ENCODE data around the gene LSMEM2. TPM values are rescaled to one million over a fixed set of nuclear protein-coding genes. Genes with fewer than 3 reads are reported as not detected.
"Not testable (repeated sequence)": the region's sequence is repeated elsewhere in the genome, so short reads cannot be mapped to it uniquely, and the experiment has no call there.

The LSMEM2 gene
- total RNA-seq, 1 donor from 2014 or later: not detected

- H3K4me3 ChIP-seq (ENCODE audit: low read depth, low read length): peak overlapping the region; percentile 61
- no peak for DNase-seq (ENCODE audit: low read depth)
- TF ChIP-seq CTCF (conservative IDR thresholded peaks at IDR 0.05; ENCODE audit: low read depth, low read length): peak; percentile 82
Measured at GRCh38 chr3:50260027-50260941, 18.6 kb upstream of the LSMEM2 start.

GRCh38 chr3:50260942-50261441 lies 17.9 kb upstream of the LSMEM2 start:
- DNase-seq (ENCODE audit: low read depth): no peak
- peak overlapping the region; percentile 61 for H3K4me3 ChIP-seq (ENCODE audit: low read depth, low read length)
- no peak for TF ChIP-seq CTCF (conservative IDR thresholded peaks at IDR 0.05; ENCODE audit: low read depth, low read length)

- no peak overlapping the region for H3K4me3 ChIP-seq (ENCODE audit: low read depth, low read length)
- no peak for TF ChIP-seq CTCF (conservative IDR thresholded peaks at IDR 0.05; ENCODE audit: low read depth, low read length)
- DNase-seq (ENCODE audit: low read depth): no peak
Measured at GRCh38 chr3:50261505-50261904, 17.4 kb upstream of the LSMEM2 start.

GRCh38 chr3:50262200-50262599 lies 16.7 kb upstream of the LSMEM2 start:
- H3K4me3 ChIP-seq (ENCODE audit: low read depth, low read length); DNase-seq (ENCODE audit: low read depth): not testable (repeated sequence)

GRCh38 chr3:50262778-50263177 lies 16.1 kb upstream of the LSMEM2 start:
- DNase-seq (ENCODE audit: low read depth): no peak
- TF ChIP-seq CTCF (conservative IDR thresholded peaks at IDR 0.05; ENCODE audit: low read depth, low read length): no peak

GRCh38 chr3:50263478-50264382 lies 15.2 kb upstream of the LSMEM2 start:
- no peak for DNase-seq (ENCODE audit: low read depth)
- no peak for TF ChIP-seq CTCF (conservative IDR thresholded peaks at IDR 0.05; ENCODE audit: low read depth, low read length)
- H3K4me3 ChIP-seq (ENCODE audit: low read depth, low read length): no peak overlapping the region

More at GRCh38 chr3:50262778-50263177, 16.1 kb upstream of the LSMEM2 start:
- no peak overlapping the region for H3K4me3 ChIP-seq (ENCODE audit: low read depth, low read length)

- DNase-seq (ENCODE audit: low read depth): no peak
- no peak for TF ChIP-seq CTCF (conservative IDR thresholded peaks at IDR 0.05; ENCODE audit: low read depth, low read length)
Measured at GRCh38 chr3:50264383-50264963, 14.4 kb upstream of the LSMEM2 start.

More at GRCh38 chr3:50264383-50264963, 14.4 kb upstream of the LSMEM2 start:
- no peak overlapping the region for H3K4me3 ChIP-seq (ENCODE audit: low read depth, low read length)

Data from epithelial cell of proximal tubule (primary cell).